T-helper 17 cell (primary cell): ENCODE results near the gene PRDM16. TPM values are rescaled to one million over a fixed set of nuclear protein-coding genes. Genes with fewer than 3 reads are reported as not detected.

Source experiments
- ATAC-seq: fragments of 150-1000 bp; cut with Tn5 transposase; 2 replicates; pipeline ENCODE4 v1.10.0; 2021; ENCODE audit warnings: mild to moderate bottlenecking, moderate library complexity
- DNase-seq, 3 donors: peaks; one replicate each; pipeline versions ENCODE4 v3.0.0 to v3.0.0-alpha.2; 2020 to 2021
- H3K9me3 ChIP-seq: one replicate; pipeline ENCODE4 v1.7.0; 2013; ENCODE audit warnings: low read length, mild to moderate bottlenecking; ENCODE audit not compliant: control insufficient read depth, poor library complexity, severe bottlenecking
- H3K27ac Mint-ChIP-seq: one replicate; pipeline ENCODE4 v1.8.0; 2022; ENCODE audit warnings: mild to moderate bottlenecking, moderate library complexity, mixed read lengths
- H3K27me3 Mint-ChIP-seq: one replicate; pipeline ENCODE4 v1.8.0; 2022; ENCODE audit warnings: mixed read lengths
- H3K36me3 Mint-ChIP-seq: one replicate; pipeline ENCODE4 v1.8.0; 2022; ENCODE audit warnings: low read depth, mixed read lengths
- H3K4me1 Mint-ChIP-seq: one replicate; pipeline ENCODE4 v1.8.0; 2022; ENCODE audit warnings: mild to moderate bottlenecking, mixed read lengths
- H3K4me3 Mint-ChIP-seq: one replicate; pipeline ENCODE4 v1.8.0; 2022; ENCODE audit warnings: mild to moderate bottlenecking, moderate library complexity, mixed read lengths
- total RNA-seq, 4 donors: library from RNA in 2 of 4; stranded (reverse) in 2 of 4; gene quantifications; one replicate each; pipeline ENCODE4 v1.2.3 and lab custom pipeline; 2022 to 2026

The PRDM16 gene
- total RNA-seq, 2 donors from 2014 or later: not detected

GRCh38 chr1:3386205-3387002, 317.4 kb downstream of the PRDM16 start:
- Mint-ChIP-seq H3K27ac (no peak overlapping the region), H3K4me1 (no peaks in the 10 kb centered on the region), H3K27me3 (peaks cover 47% of the 10 kb centered on the region), H3K4me3 (no peak overlapping the region), H3K36me3 (peaks cover 5% of the 10 kb centered on the region)
- DNase-seq (no peak), ATAC-seq (no peak)
- no peaks in the 10 kb centered on the region for H3K9me3 ChIP-seq

DNA sequence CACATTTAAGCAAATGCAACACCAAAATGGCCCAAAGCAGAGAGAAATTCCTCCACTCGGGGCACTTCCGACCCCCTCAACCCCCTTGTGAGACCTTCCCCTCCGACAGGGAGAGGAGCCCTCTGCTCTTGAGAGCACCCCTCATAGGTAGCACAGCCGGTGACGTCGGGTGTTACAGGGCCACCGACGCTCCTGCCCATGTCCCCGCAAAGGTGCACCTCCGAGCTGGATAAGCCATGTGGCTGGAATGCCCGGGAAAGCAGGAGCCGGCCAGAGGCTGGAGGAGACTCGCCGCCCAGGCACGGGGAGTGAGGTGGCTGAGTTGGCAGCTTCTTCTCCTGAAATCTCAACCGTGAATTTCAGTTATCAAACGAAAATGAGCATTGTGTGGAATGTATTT, 318.4 kb downstream of the PRDM16 start:
- no peak for ATAC-seq
- no peaks in the 10 kb centered on the region for H3K9me3 ChIP-seq
- no peak overlapping the region for H3K4me3 Mint-ChIP-seq
- H3K4me1 Mint-ChIP-seq: no peaks in the 10 kb centered on the region
- peaks cover 2% of the 10 kb centered on the region for H3K36me3 Mint-ChIP-seq
- H3K27ac Mint-ChIP-seq: no peak overlapping the region
- DNase-seq: no peak
- peaks cover 51% of the 10 kb centered on the region for H3K27me3 Mint-ChIP-seq

DNA sequence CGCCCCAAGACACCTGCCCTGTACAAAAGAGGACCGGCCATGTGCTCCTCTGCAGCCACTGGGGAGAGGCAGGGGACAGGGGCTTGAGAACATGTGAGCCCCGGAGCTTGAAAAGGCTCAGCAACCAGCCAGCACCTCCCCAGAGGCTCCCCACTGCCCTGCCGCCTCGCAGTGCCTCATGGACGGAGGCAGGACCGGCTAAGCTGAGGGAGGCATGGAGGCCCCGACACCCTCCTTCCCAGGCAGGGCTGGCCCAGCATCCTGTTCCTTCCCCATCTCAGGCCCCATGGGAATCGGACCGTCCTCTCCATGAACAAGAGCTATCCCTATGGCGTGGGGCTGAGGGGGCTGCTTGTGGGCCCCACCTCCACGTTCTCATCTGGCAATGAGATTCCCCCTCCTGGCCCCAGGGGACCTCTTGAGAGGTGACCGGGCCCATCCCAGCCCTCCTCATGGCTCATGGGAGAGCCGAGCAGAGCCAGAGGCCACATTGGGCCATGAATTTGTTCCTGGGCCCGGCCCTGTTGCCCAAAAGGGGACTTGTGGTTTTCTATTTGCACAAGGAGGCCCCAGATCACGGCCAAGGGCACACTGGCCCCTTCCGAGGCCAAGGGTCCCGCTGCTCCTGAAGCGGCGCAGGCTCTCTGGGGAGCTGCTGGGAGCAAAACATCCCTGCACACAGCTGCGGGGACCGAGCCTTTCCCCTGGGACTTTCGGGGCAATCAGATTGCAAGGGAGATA, 320.3 kb downstream of the PRDM16 start:
- Mint-ChIP-seq H3K27me3 (peaks cover 56% of the 10 kb centered on the region), H3K36me3 (peaks cover 2% of the 10 kb centered on the region), H3K27ac (no peak overlapping the region), H3K4me3 (no peak overlapping the region), H3K4me1 (no peaks in the 10 kb centered on the region)
- no peak for ATAC-seq
- H3K9me3 ChIP-seq: no peaks in the 10 kb centered on the region
- DNase-seq: no peak

DNA sequence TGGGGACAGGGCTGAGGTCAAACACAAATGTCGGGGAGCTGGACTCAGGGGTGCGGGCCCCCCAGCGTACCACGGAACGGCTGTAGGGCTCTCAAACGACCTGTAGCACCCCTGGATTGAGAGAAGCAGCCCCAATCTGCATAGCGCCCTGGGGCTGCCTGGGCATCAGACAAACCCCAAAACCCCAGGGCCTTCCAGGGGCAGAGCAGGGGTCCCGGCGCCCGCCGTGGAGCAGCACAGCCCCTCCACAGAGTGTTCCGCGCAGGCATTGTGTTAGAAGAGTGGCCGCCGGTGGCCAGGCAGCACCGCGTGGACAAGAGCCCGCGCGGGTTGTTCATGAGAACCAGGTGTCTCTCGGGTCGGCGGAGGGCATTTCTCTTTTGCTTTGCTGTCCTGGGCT, 321.3 kb downstream of the PRDM16 start:
- H3K27me3 Mint-ChIP-seq: peaks cover 63% of the 10 kb centered on the region
- no peak for DNase-seq
- no peaks in the 10 kb centered on the region for H3K9me3 ChIP-seq
- no peak overlapping the region for H3K27ac Mint-ChIP-seq
- H3K36me3 Mint-ChIP-seq: peaks cover 2% of the 10 kb centered on the region
- H3K4me1 Mint-ChIP-seq: no peaks in the 10 kb centered on the region
- H3K4me3 Mint-ChIP-seq: no peak overlapping the region
- ATAC-seq: no peak

DNA sequence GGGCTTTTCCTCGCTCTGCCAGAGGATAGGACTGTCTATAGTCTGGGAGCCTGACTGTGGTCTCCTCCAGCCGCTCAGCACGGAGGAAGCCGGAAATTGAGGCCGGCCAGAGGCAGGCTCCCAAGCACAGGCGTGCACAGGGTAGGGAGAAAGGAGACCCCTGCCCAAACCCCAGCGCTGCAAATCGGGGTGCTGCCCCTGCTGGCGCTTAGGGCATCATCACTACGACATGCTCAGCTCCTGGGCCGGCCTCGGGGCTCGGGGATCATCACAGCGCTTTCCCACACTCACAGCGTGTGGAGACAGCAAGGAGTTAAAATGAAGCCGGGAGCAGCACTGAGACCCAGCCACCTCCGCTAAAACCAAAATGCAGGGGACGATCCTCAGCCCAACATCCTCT, 322.7 kb downstream of the PRDM16 start:
- ATAC-seq (no peak), DNase-seq (no peak)
- H3K36me3 Mint-ChIP-seq: peaks cover 2% of the 10 kb centered on the region
- H3K9me3 ChIP-seq: no peaks in the 10 kb centered on the region
- H3K4me1 Mint-ChIP-seq: no peaks in the 10 kb centered on the region
- H3K4me3 Mint-ChIP-seq: no peak overlapping the region
- H3K27ac Mint-ChIP-seq: no peak overlapping the region
- H3K27me3 Mint-ChIP-seq: peaks cover 73% of the 10 kb centered on the region

GRCh38 chr1:3393024-3393986, 324.3 kb downstream of the PRDM16 start:
- Mint-ChIP-seq H3K4me1 (no peaks in the 10 kb centered on the region), H3K36me3 (no peaks in the 10 kb centered on the region), H3K27me3 (peaks cover 65% of the 10 kb centered on the region), H3K4me3 (no peak overlapping the region), H3K27ac (no peak overlapping the region)
- no peaks in the 10 kb centered on the region for H3K9me3 ChIP-seq
- no peak for ATAC-seq
- no peak for DNase-seq

DNA sequence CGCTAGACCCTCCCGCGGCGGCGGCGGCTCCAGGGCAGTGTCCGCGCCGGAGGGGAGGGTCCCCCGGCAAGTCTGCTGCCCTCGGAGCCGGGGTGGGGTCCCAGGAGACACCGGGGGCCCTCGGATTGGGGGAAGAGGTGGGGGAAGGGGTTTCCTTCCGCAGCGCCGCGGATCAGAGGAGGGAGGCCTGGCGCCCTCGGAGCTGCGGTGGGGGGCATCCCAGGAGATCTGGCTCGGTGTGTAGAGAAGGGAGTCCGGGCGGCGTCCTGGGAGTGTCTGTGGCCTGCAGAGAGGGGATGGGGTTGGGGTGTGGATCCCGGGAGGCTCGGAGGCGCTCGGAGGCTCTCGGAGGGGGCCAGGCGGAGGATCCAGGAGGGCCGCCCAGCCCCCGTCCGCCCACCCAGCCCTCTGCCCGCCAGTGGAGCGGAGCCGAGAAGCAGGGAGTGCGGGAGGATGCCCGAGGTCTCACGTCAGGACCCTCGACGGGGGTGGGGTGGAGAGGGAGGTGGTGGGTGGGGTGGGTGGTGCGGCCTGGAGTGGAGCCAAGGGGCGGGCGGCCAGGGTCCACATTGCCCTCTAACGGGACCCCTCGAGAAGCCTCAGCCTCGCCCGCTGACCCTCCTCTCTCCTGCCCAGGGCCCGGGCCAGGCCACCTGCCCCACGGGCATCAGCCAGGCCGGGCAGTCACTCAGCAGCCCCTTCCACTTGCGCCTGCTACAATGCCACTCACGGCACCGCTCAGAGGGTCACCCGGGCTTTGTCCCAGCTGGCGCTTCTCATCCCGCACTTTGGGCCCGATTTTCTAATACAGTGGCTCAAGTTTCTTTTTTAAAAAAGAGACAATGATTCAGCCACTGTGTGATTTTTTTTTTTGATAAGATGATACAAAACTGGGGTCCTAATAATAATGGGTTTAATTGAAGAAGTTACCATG, 325.3 kb downstream of the PRDM16 start:
- H3K36me3 Mint-ChIP-seq: no peaks in the 10 kb centered on the region
- H3K4me1 Mint-ChIP-seq: peaks cover 2% of the 10 kb centered on the region
- H3K9me3 ChIP-seq: no peaks in the 10 kb centered on the region
- no peak for ATAC-seq
- H3K27ac Mint-ChIP-seq: no peak overlapping the region
- H3K27me3 Mint-ChIP-seq: peaks cover 64% of the 10 kb centered on the region
- no peak for DNase-seq
- no peak overlapping the region for H3K4me3 Mint-ChIP-seq

GRCh38 chr1:3396411-3396810, 327.4 kb downstream of the PRDM16 start:
- no peak overlapping the region for H3K4me3 Mint-ChIP-seq
- H3K27ac Mint-ChIP-seq: no peak overlapping the region
- DNase-seq (no peak), ATAC-seq (no peak)
- H3K27me3 Mint-ChIP-seq: peaks cover 54% of the 10 kb centered on the region
- H3K4me1 Mint-ChIP-seq: peaks cover 2% of the 10 kb centered on the region
- no peaks in the 10 kb centered on the region for H3K36me3 Mint-ChIP-seq
- H3K9me3 ChIP-seq: no peaks in the 10 kb centered on the region

DNA sequence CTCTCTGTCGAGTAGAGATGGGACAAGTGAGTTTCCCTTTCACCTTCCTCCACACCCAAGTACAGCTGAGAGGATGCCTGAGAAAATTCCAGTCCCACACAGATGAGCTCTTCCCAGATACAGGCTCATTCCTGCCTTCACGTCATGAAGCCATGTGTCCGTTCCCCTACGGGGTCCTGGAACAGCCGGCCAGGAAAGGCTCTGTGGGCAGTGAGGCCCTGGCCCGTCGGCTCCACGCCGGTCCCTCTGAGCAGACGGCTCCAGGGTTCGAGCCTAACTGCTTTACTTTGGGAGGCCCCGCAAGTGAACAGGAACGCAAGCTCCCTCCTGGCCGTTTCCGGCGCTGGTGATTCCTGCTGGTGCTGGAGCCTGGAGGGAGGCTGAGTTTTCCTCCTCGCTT, 328.3 kb downstream of the PRDM16 start:
- H3K36me3 Mint-ChIP-seq: no peaks in the 10 kb centered on the region

GRCh38 chr1:3398396-3399140, 329.6 kb downstream of the PRDM16 start:
- H3K27ac Mint-ChIP-seq: no peak overlapping the region
- peaks cover 2% of the 10 kb centered on the region for H3K4me1 Mint-ChIP-seq
- H3K27me3 Mint-ChIP-seq: peaks cover 35% of the 10 kb centered on the region
- no peaks in the 10 kb centered on the region for H3K36me3 Mint-ChIP-seq
- no peaks in the 10 kb centered on the region for H3K9me3 ChIP-seq
- ATAC-seq (no peak), DNase-seq (no peak)
- H3K4me3 Mint-ChIP-seq: no peak overlapping the region

More for the DNA sequence above, 328.3 kb downstream of the PRDM16 start:
- H3K27ac Mint-ChIP-seq: no peak overlapping the region
- no peaks in the 10 kb centered on the region for H3K9me3 ChIP-seq
- no peak overlapping the region for H3K4me3 Mint-ChIP-seq
- DNase-seq (no peak), ATAC-seq (no peak)
- H3K27me3 Mint-ChIP-seq: peaks cover 47% of the 10 kb centered on the region
- peaks cover 2% of the 10 kb centered on the region for H3K4me1 Mint-ChIP-seq

DNA sequence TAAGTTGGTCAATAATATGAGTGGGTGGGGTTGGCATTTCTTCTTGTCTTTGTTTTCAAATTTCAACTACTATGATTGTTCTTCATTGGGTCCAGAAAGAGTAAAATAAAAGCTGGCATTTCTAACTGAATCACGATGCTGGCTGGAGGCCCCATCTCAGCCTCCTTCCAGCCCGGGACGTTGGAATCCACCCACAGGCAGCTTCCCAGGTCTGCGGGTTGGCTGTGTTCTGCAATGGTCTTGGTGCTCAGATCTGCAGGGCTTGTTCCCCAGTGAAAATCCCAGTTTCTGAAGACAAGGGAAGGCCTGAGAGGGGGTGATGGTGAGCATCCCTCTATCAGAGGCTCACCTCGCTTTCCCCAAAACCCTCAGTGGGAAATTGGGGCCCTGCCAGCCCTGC, 330.7 kb downstream of the PRDM16 start:
- H3K27ac Mint-ChIP-seq: no peak overlapping the region
- DNase-seq (no peak), ATAC-seq (no peak)
- no peaks in the 10 kb centered on the region for H3K9me3 ChIP-seq
- no peak overlapping the region for H3K4me3 Mint-ChIP-seq
- H3K27me3 Mint-ChIP-seq: peaks cover 33% of the 10 kb centered on the region
- peaks cover 2% of the 10 kb centered on the region for H3K4me1 Mint-ChIP-seq
- H3K36me3 Mint-ChIP-seq: no peaks in the 10 kb centered on the region
